ENCODE data around the gene PLXNA1.

Gene PLXNA1

GRCh38 chr3:126974756-126975155 lies 8.2 kb upstream of the PLXNA1 start:
- DNase-seq (ENCODE audit: low read depth) = no peak
- TF ChIP-seq CTCF (conservative IDR thresholded peaks at IDR 0.05; ENCODE audit: low read length) = no peak
- H3K4me3 ChIP-seq (ENCODE audit: low read length) = no peak overlapping the region

- no peak overlapping the region for H3K4me3 ChIP-seq (ENCODE audit: low read length)
- TF ChIP-seq CTCF (conservative IDR thresholded peaks at IDR 0.05; ENCODE audit: low read length) = no peak
- no peak for DNase-seq (ENCODE audit: low read depth)
These were observed 6.0 kb upstream of the PLXNA1 start for GRCh38 chr3:126976906-126977305.

GRCh38 chr3:126977821-126978220 lies 5.1 kb upstream of the PLXNA1 start:
- no peak overlapping the region for H3K4me3 ChIP-seq (ENCODE audit: low read length)
- TF ChIP-seq CTCF (conservative IDR thresholded peaks at IDR 0.05; ENCODE audit: low read length) = no peak
- no peak for DNase-seq (ENCODE audit: low read depth)

GRCh38 chr3:126978291-126978690 lies 4.6 kb upstream of the PLXNA1 start:
- no peak for DNase-seq (ENCODE audit: low read depth)
- TF ChIP-seq CTCF (conservative IDR thresholded peaks at IDR 0.05; ENCODE audit: low read length) = no peak
- no peak overlapping the region for H3K4me3 ChIP-seq (ENCODE audit: low read length)

GRCh38 chr3:126979046-126979628 lies 3.8 kb upstream of the PLXNA1 start:
- H3K4me3 ChIP-seq (ENCODE audit: low read length) = no peak overlapping the region
- DNase-seq (ENCODE audit: low read depth) = no peak
- no peak for TF ChIP-seq CTCF (conservative IDR thresholded peaks at IDR 0.05; ENCODE audit: low read length)

GRCh38 chr3:126980266-126980811 lies 2.6 kb upstream of the PLXNA1 start:
- no peak overlapping the region for H3K4me3 ChIP-seq (ENCODE audit: low read length)
- TF ChIP-seq CTCF (conservative IDR thresholded peaks at IDR 0.05; ENCODE audit: low read length) = no peak
- no peak for DNase-seq (ENCODE audit: low read depth)

GRCh38 chr3:126982126-126982470 lies 817 bp upstream of the PLXNA1 start:
- DNase-seq (ENCODE audit: low read depth) = peak; percentile 23
- peak overlapping the region; percentile 60 for H3K4me3 ChIP-seq (ENCODE audit: low read length)
- no peak for TF ChIP-seq CTCF (conservative IDR thresholded peaks at IDR 0.05; ENCODE audit: low read length)
